SK-N-SH (cell line): Measurements from ENCODE around the gene SH3BP5L.

Experiments
- EZH2phosphoT487 ChIP-seq: fragments of 200-600 bp; sonication (generic); IDR thresholded peaks from 2 replicates; pipeline ENCODE4 v1.6.1; 2017; ENCODE audit warnings: low read depth, mixed run types, mild to moderate bottlenecking, antibody characterized with exemption, moderate library complexity, borderline replicate concordance
- JUND ChIP-seq: IDR thresholded peaks from 2 replicates; pipeline ENCODE4 v1.4.0; 2012
- MEF2A ChIP-seq: IDR thresholded peaks from 2 replicates; pipeline ENCODE4 v1.4.0; 2012; ENCODE audit warnings: low read depth, borderline replicate concordance
- NFIC ChIP-seq: IDR thresholded peaks from 2 replicates; pipeline ENCODE4 v1.4.0; 2012; ENCODE audit warnings: borderline replicate concordance
- POLR2AphosphoS5 ChIP-seq: IDR thresholded peaks from 2 replicates; pipeline ENCODE4 v1.6.1; 2012; ENCODE audit warnings: low read depth, low read length
- RAD21 ChIP-seq: IDR thresholded peaks from 2 replicates; pipeline ENCODE4 v1.6.1; 2012; ENCODE audit warnings: mild to moderate bottlenecking, low read length
- SMC3 ChIP-seq: IDR thresholded peaks from 2 replicates; pipeline ENCODE4 v1.6.1; 2012; ENCODE audit warnings: low read depth, low read length, improper control_type of control experiment
- TEAD4 ChIP-seq: IDR thresholded peaks from 2 replicates; pipeline ENCODE4 v1.4.0; 2012; ENCODE audit warnings: mild to moderate bottlenecking, borderline replicate concordance; ENCODE audit not compliant: insufficient read depth
- TF ChIP-seq, protein P1 (sequence below): fragments of 200-600 bp; sonication (generic); IDR thresholded peaks from 2 replicates; pipeline ENCODE4 v1.6.1; 2017; ENCODE audit warnings: antibody characterized with exemption, mild to moderate bottlenecking, moderate library complexity
- TF ChIP-seq, protein P2 (sequence below): fragments of 150-350 bp; IDR thresholded peaks from 2 replicates; pipeline ENCODE4 v1.6.1; 2017; ENCODE audit warnings: antibody characterized with exemption, low read length, low read depth, borderline replicate concordance
- TF ChIP-seq, protein P3 (sequence below): IDR thresholded peaks from 2 replicates; pipeline ENCODE4 v1.4.0; 2012; ENCODE audit warnings: low read depth, borderline replicate concordance
- TF ChIP-seq, protein P4 (sequence below): IDR thresholded peaks from 2 replicates; pipeline ENCODE4 v1.4.0; 2012; ENCODE audit warnings: low read depth, borderline replicate concordance
- TF ChIP-seq, protein P5 (sequence below): IDR thresholded peaks from 2 replicates; pipeline ENCODE4 v1.4.0; 2012; ENCODE audit warnings: low read depth
- TF ChIP-seq, protein P6 (sequence below): IDR thresholded peaks from 2 replicates; pipeline ENCODE4 v1.6.1; 2012; ENCODE audit warnings: mild to moderate bottlenecking, low read depth, low read length, moderate library complexity

DNA sequence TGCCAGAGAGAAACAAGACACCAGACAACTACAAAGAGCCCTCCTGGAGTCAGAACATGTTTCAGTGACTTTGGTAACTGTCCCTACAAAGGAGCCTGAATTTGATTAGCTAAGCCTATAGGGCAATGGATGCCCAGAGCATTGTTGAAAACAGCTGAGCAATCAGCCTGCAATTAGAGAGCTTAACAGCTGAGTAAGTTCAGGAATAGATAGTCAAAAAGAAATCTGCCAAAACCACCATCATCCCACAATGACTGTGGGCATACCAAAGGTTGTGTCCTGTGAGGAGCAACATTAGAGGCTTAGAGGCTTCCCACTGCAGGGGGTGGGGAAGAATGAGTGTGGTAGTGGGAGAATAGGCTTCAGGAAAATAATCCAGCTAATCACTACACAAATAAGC, 32.1 kb downstream of the SH3BP5L start:
- TF ChIP-seq, protein P1, sequence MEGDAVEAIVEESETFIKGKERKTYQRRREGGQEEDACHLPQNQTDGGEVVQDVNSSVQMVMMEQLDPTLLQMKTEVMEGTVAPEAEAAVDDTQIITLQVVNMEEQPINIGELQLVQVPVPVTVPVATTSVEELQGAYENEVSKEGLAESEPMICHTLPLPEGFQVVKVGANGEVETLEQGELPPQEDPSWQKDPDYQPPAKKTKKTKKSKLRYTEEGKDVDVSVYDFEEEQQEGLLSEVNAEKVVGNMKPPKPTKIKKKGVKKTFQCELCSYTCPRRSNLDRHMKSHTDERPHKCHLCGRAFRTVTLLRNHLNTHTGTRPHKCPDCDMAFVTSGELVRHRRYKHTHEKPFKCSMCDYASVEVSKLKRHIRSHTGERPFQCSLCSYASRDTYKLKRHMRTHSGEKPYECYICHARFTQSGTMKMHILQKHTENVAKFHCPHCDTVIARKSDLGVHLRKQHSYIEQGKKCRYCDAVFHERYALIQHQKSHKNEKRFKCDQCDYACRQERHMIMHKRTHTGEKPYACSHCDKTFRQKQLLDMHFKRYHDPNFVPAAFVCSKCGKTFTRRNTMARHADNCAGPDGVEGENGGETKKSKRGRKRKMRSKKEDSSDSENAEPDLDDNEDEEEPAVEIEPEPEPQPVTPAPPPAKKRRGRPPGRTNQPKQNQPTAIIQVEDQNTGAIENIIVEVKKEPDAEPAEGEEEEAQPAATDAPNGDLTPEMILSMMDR, result no peak
- TF ChIP-seq, protein P2, sequence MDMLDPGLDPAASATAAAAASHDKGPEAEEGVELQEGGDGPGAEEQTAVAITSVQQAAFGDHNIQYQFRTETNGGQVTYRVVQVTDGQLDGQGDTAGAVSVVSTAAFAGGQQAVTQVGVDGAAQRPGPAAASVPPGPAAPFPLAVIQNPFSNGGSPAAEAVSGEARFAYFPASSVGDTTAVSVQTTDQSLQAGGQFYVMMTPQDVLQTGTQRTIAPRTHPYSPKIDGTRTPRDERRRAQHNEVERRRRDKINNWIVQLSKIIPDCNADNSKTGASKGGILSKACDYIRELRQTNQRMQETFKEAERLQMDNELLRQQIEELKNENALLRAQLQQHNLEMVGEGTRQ, result no peak
- TF ChIP-seq RAD21, result no peak
- no peak for TF ChIP-seq MEF2A
- TF ChIP-seq, protein P3, sequence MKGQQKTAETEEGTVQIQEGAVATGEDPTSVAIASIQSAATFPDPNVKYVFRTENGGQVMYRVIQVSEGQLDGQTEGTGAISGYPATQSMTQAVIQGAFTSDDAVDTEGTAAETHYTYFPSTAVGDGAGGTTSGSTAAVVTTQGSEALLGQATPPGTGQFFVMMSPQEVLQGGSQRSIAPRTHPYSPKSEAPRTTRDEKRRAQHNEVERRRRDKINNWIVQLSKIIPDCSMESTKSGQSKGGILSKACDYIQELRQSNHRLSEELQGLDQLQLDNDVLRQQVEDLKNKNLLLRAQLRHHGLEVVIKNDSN, result no peak
- no peak for TF ChIP-seq NFIC
- no peak for TF ChIP-seq POLR2AphosphoS5
- TF ChIP-seq, protein P4, sequence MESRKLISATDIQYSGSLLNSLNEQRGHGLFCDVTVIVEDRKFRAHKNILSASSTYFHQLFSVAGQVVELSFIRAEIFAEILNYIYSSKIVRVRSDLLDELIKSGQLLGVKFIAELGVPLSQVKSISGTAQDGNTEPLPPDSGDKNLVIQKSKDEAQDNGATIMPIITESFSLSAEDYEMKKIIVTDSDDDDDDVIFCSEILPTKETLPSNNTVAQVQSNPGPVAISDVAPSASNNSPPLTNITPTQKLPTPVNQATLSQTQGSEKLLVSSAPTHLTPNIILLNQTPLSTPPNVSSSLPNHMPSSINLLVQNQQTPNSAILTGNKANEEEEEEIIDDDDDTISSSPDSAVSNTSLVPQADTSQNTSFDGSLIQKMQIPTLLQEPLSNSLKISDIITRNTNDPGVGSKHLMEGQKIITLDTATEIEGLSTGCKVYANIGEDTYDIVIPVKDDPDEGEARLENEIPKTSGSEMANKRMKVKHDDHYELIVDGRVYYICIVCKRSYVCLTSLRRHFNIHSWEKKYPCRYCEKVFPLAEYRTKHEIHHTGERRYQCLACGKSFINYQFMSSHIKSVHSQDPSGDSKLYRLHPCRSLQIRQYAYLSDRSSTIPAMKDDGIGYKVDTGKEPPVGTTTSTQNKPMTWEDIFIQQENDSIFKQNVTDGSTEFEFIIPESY, result no peak
- TF ChIP-seq, protein P5, sequence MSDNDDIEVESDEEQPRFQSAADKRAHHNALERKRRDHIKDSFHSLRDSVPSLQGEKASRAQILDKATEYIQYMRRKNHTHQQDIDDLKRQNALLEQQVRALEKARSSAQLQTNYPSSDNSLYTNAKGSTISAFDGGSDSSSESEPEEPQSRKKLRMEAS, result no peak
- no peak for TF ChIP-seq EZH2phosphoT487
- TF ChIP-seq JUND, result no peak
- no peak for TF ChIP-seq TEAD4
- no peak for TF ChIP-seq SMC3
- TF ChIP-seq, protein P6, sequence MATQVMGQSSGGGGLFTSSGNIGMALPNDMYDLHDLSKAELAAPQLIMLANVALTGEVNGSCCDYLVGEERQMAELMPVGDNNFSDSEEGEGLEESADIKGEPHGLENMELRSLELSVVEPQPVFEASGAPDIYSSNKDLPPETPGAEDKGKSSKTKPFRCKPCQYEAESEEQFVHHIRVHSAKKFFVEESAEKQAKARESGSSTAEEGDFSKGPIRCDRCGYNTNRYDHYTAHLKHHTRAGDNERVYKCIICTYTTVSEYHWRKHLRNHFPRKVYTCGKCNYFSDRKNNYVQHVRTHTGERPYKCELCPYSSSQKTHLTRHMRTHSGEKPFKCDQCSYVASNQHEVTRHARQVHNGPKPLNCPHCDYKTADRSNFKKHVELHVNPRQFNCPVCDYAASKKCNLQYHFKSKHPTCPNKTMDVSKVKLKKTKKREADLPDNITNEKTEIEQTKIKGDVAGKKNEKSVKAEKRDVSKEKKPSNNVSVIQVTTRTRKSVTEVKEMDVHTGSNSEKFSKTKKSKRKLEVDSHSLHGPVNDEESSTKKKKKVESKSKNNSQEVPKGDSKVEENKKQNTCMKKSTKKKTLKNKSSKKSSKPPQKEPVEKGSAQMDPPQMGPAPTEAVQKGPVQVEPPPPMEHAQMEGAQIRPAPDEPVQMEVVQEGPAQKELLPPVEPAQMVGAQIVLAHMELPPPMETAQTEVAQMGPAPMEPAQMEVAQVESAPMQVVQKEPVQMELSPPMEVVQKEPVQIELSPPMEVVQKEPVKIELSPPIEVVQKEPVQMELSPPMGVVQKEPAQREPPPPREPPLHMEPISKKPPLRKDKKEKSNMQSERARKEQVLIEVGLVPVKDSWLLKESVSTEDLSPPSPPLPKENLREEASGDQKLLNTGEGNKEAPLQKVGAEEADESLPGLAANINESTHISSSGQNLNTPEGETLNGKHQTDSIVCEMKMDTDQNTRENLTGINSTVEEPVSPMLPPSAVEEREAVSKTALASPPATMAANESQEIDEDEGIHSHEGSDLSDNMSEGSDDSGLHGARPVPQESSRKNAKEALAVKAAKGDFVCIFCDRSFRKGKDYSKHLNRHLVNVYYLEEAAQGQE, result no peak
